Activated naive CD4-positive, alpha-beta T cell treated with anti-CD3 and anti-CD28 coated beads, Interleukin-2, amount 10 ng/mL, durations not matched to agents 7 days and 5 days (primary cell): Measurements from ENCODE around the gene NINJ2.

Experiments
- CTCF ChIA-PET: fragments of 350-600 bp; sonication (Branson Sonifier 250); formaldehyde crosslinking; loops from one replicate; lab custom pipeline; 2021; ENCODE audit warnings: antibody characterized with exemption; lab: Charles Lee
- DNase-seq: peaks from one replicate; pipeline ENCODE4 v3.0.0-alpha.2; 2020
- H3K27ac Mint-ChIP-seq: one replicate; pipeline ENCODE4 v1.8.0; 2021; ENCODE audit warnings: mild to moderate bottlenecking, moderate library complexity, mixed read lengths
- H3K27me3 Mint-ChIP-seq: one replicate; pipeline ENCODE4 v1.8.0; 2021; ENCODE audit warnings: mild to moderate bottlenecking, mixed read lengths
- H3K36me3 Mint-ChIP-seq: one replicate; pipeline ENCODE4 v1.8.0; 2021; ENCODE audit warnings: mixed read lengths
- H3K4me1 Mint-ChIP-seq: one replicate; pipeline ENCODE4 v1.8.0; 2021; ENCODE audit warnings: mixed read lengths
- H3K4me3 Mint-ChIP-seq: one replicate; pipeline ENCODE4 v1.8.0; 2021; ENCODE audit warnings: mild to moderate bottlenecking, moderate library complexity, mixed read lengths
- H3K9me3 Mint-ChIP-seq: one replicate; pipeline ENCODE4 v1.8.0; 2021; ENCODE audit warnings: mixed read lengths

NINJ2 gene

GRCh38 chr12:664075-664778 is 982 bp upstream of the NINJ2 start:
- Mint-ChIP-seq H3K27ac (no peak overlapping the region), H3K4me3 (no peak overlapping the region), H3K4me1 (peaks cover 57% of the 10 kb centered on the region)

GRCh38 chr12:662566-663292 is 516 bp downstream of the NINJ2 start:
- CTCF ChIA-PET = interaction anchor here (0.9 to 1.5 kb wide), 5 partner anchors 11 to 92 kb away, joined by 3 to 5 read pairs (median 4); partner anchors contain the start of gene WNK1
- no peak for DNase-seq
- peak overlapping the region; percentile 33 for H3K4me3 Mint-ChIP-seq
- peaks cover 25% of the 10 kb centered on the region for H3K27me3 Mint-ChIP-seq
- H3K4me1 Mint-ChIP-seq = peaks cover 49% of the 10 kb centered on the region
- H3K9me3 Mint-ChIP-seq = no peaks in the 10 kb centered on the region
- H3K36me3 Mint-ChIP-seq = no peaks in the 10 kb centered on the region
- H3K27ac Mint-ChIP-seq = no peak overlapping the region

More at GRCh38 chr12:664075-664778, 982 bp upstream of the NINJ2 start:
- Mint-ChIP-seq H3K9me3 (no peaks in the 10 kb centered on the region), H3K36me3 (no peaks in the 10 kb centered on the region), H3K27me3 (peaks cover 25% of the 10 kb centered on the region)
- DNase-seq = no peak
- CTCF ChIA-PET = interaction anchor here (1.5 kb wide), 1 partner anchor 88 kb away, joined by 5 read pairs; the partner anchor contains the start of gene WNK1

GRCh38 chr12:661720-662486 is 1.3 kb downstream of the NINJ2 start:
- no peak for DNase-seq
- H3K9me3 Mint-ChIP-seq = no peaks in the 10 kb centered on the region
- CTCF ChIA-PET = interaction anchor here (1.2 to 1.4 kb wide), 3 partner anchors 10 to 92 kb away, joined by 3 to 5 read pairs (median 3); no protein-coding TSS in a partner anchor
- no peak overlapping the region for H3K4me3 Mint-ChIP-seq
- peaks cover 25% of the 10 kb centered on the region for H3K27me3 Mint-ChIP-seq
- H3K36me3 Mint-ChIP-seq = no peaks in the 10 kb centered on the region
- H3K27ac Mint-ChIP-seq = no peak overlapping the region
- H3K4me1 Mint-ChIP-seq = peaks cover 42% of the 10 kb centered on the region

GRCh38 chr12:659090-659683 is 4.1 kb downstream of the NINJ2 start:
- Mint-ChIP-seq H3K27me3 (peaks cover 13% of the 10 kb centered on the region), H3K4me3 (no peak overlapping the region), H3K4me1 (peaks cover 28% of the 10 kb centered on the region), H3K9me3 (no peaks in the 10 kb centered on the region), H3K27ac (no peak overlapping the region), H3K36me3 (no peaks in the 10 kb centered on the region)
- CTCF ChIA-PET = interaction anchor here (2.3 kb wide), 1 partner anchor 92 kb away, joined by 11 read pairs; the partner anchor contains the start of gene WNK1
- no peak for DNase-seq

- CTCF ChIA-PET = interaction anchor here (0.6 to 3.7 kb wide), 3 partner anchors 17 to 165 kb away, joined by 3 to 32 read pairs (median 3); partner anchors contain the start of gene WNK1
- Mint-ChIP-seq H3K36me3 (no peaks in the 10 kb centered on the region), H3K4me3 (no peak overlapping the region), H3K4me1 (peaks cover 9% of the 10 kb centered on the region), H3K27me3 (peaks cover 4% of the 10 kb centered on the region), H3K9me3 (no peaks in the 10 kb centered on the region), H3K27ac (no peak overlapping the region)
- no peak for DNase-seq
Observed at GRCh38 chr12:650983-651382, 12.3 kb downstream of the NINJ2 start.

- Mint-ChIP-seq H3K4me1 (peaks cover 22% of the 10 kb centered on the region), H3K4me3 (no peak overlapping the region), H3K9me3 (no peaks in the 10 kb centered on the region), H3K36me3 (no peaks in the 10 kb centered on the region), H3K27ac (no peak overlapping the region), H3K27me3 (peaks cover 4% of the 10 kb centered on the region)
- no peak for DNase-seq
- CTCF ChIA-PET = no interaction called here
Observed at GRCh38 chr12:647385-648085, 15.7 kb downstream of the NINJ2 start.

- CTCF ChIA-PET = no interaction called here
Observed at GRCh38 chr12:646442-647384, 16.5 kb downstream of the NINJ2 start.

GRCh38 chr12:645563-646071 is 17.6 kb downstream of the NINJ2 start:
- no peaks in the 10 kb centered on the region for H3K27me3 Mint-ChIP-seq
- no peak overlapping the region for H3K4me3 Mint-ChIP-seq
- peaks cover 35% of the 10 kb centered on the region for H3K4me1 Mint-ChIP-seq
- no peaks in the 10 kb centered on the region for H3K9me3 Mint-ChIP-seq
- no peak overlapping the region for H3K27ac Mint-ChIP-seq
- no peaks in the 10 kb centered on the region for H3K36me3 Mint-ChIP-seq
- no peak for DNase-seq
- CTCF ChIA-PET = interaction anchor here (0.8 kb wide), 1 partner anchor 30 kb away, joined by 3 read pairs; no protein-coding TSS in a partner anchor

More at GRCh38 chr12:646442-647384, 16.5 kb downstream of the NINJ2 start:
- DNase-seq = no peak
- Mint-ChIP-seq H3K27me3 (no peaks in the 10 kb centered on the region), H3K36me3 (no peaks in the 10 kb centered on the region), H3K9me3 (no peaks in the 10 kb centered on the region), H3K27ac (no peak overlapping the region), H3K4me3 (no peak overlapping the region), H3K4me1 (peaks cover 28% of the 10 kb centered on the region)

- Mint-ChIP-seq H3K9me3 (peaks cover under 1% of the 10 kb centered on the region), H3K27ac (no peak overlapping the region), H3K36me3 (peaks cover 1% of the 10 kb centered on the region), H3K4me1 (peaks cover 41% of the 10 kb centered on the region), H3K4me3 (no peak overlapping the region), H3K27me3 (no peaks in the 10 kb centered on the region)
- no peak for DNase-seq
- CTCF ChIA-PET = interaction anchor here (0.8 to 3.9 kb wide), 2 partner anchors 29 to 106 kb away, joined by 3 to 24 read pairs; partner anchors contain the start of gene WNK1
Observed at GRCh38 chr12:644818-645552, 18.3 kb downstream of the NINJ2 start.

GRCh38 chr12:644303-644639 is 19.0 kb downstream of the NINJ2 start:
- peaks cover 48% of the 10 kb centered on the region for H3K4me1 Mint-ChIP-seq
- peak overlapping the region; percentile 83 for H3K4me3 Mint-ChIP-seq
- H3K27me3 Mint-ChIP-seq = no peaks in the 10 kb centered on the region
- H3K27ac Mint-ChIP-seq = peak overlapping the region; percentile 87
- no peak for DNase-seq
- CTCF ChIA-PET = interaction anchor here (3.9 kb wide), 1 partner anchor 107 kb away, joined by 24 read pairs; the partner anchor contains the start of gene WNK1
- H3K36me3 Mint-ChIP-seq = peaks cover 3% of the 10 kb centered on the region
- peaks cover 2% of the 10 kb centered on the region for H3K9me3 Mint-ChIP-seq

GRCh38 chr12:643475-644302 is 19.6 kb downstream of the NINJ2 start:
- Mint-ChIP-seq H3K27ac (peak overlapping the region; percentile 87), H3K27me3 (no peaks in the 10 kb centered on the region), H3K36me3 (peaks cover 3% of the 10 kb centered on the region), H3K9me3 (peaks cover 2% of the 10 kb centered on the region), H3K4me1 (peaks cover 54% of the 10 kb centered on the region), H3K4me3 (peak overlapping the region; percentile 83)
- no peak for DNase-seq
- CTCF ChIA-PET = interaction anchor here (0.8 to 3.9 kb wide), 3 partner anchors 67 to 110 kb away, joined by 4 to 24 read pairs (median 5); partner anchors contain the start of gene WNK1
